CD8-positive, alpha-beta memory T cell (primary cell): ENCODE results near the gene ARL6IP5. TPM values are rescaled to one million over a fixed set of nuclear protein-coding genes. Genes with fewer than 3 reads are reported as not detected.

ENCODE experiments used
- CTCF ChIA-PET: fragments of 350-600 bp; sonication (Branson Sonifier 250); formaldehyde crosslinking; loops from one replicate; lab custom pipeline; 2021; ENCODE audit warnings: antibody characterized with exemption; lab: Charles Lee
- POLR2A ChIA-PET: fragments of 350-600 bp; sonication (Branson Sonifier 250); formaldehyde crosslinking; loops from one replicate; lab custom pipeline; 2021; ENCODE audit warnings: antibody characterized with exemption; lab: Charles Lee
- DNase-seq, 5 donors: peaks; one replicate each; pipeline versions ENCODE4 v3.0.0 to v3.0.0-alpha.2; 2020 to 2022; ENCODE audit warnings: mixed read lengths in 1 of 5
- H3K27ac ChIP-seq: one replicate; pipeline ENCODE4 v1.7.0; 2013; ENCODE audit warnings: low read depth, mild to moderate bottlenecking, low read length, moderate library complexity
- H3K27me3 ChIP-seq: 2 replicates; pipeline ENCODE4 v1.7.0; 2013; ENCODE audit warnings: low read length, mild to moderate bottlenecking; ENCODE audit not compliant: insufficient read depth, poor library complexity, severe bottlenecking
- H3K36me3 ChIP-seq: 2 replicates; pipeline ENCODE4 v1.7.0; 2013; ENCODE audit warnings: mild to moderate bottlenecking, low read length, moderate library complexity; ENCODE audit not compliant: insufficient read depth
- H3K4me1 ChIP-seq: 2 replicates; pipeline ENCODE4 v1.7.0; 2013; ENCODE audit warnings: mild to moderate bottlenecking, low read length, moderate library complexity; ENCODE audit not compliant: insufficient read depth
- H3K4me3 ChIP-seq: 2 replicates; pipeline ENCODE4 v1.7.0; 2013; ENCODE audit warnings: mild to moderate bottlenecking, low read length
- H3K9me3 ChIP-seq: 2 replicates; pipeline ENCODE4 v1.7.0; 2013; ENCODE audit warnings: mild to moderate bottlenecking, low read length
- H3K27ac Mint-ChIP-seq, 8 donors: one replicate each; pipeline ENCODE4 v1.8.0; 2020 to 2021; ENCODE audit warnings: mixed read lengths in 8 of 8, mild to moderate bottlenecking in 6 of 8, inconsistent platforms in 3 of 8, moderate library complexity in 3 of 8
- H3K27me3 Mint-ChIP-seq, 2 donors: one replicate each; pipeline ENCODE4 v1.8.0; 2020 to 2021; ENCODE audit warnings: mixed read lengths in 2 of 2, mild to moderate bottlenecking in 1 of 2, moderate library complexity in 1 of 2
- H3K36me3 Mint-ChIP-seq, 3 donors: one replicate each; pipeline ENCODE4 v1.8.0; 2020 to 2021; ENCODE audit warnings: mixed read lengths in 3 of 3, inconsistent platforms in 1 of 3, mild to moderate bottlenecking in 1 of 3
- H3K4me1 Mint-ChIP-seq, 3 donors: one replicate each; pipeline ENCODE4 v1.8.0; 2020 to 2021; ENCODE audit warnings: mixed read lengths in 3 of 3, inconsistent platforms in 1 of 3, mild to moderate bottlenecking in 1 of 3
- H3K4me3 Mint-ChIP-seq, 7 donors: one replicate each; pipeline ENCODE4 v1.8.0; 2020 to 2021; ENCODE audit warnings: mixed read lengths in 7 of 7, mild to moderate bottlenecking in 6 of 7, moderate library complexity in 4 of 7, inconsistent platforms in 2 of 7
- H3K9me3 Mint-ChIP-seq, 5 donors: one replicate each; pipeline ENCODE4 v1.8.0; 2020 to 2022; ENCODE audit warnings: mixed read lengths in 5 of 5, mild to moderate bottlenecking in 3 of 5, moderate library complexity in 2 of 5, inconsistent platforms in 1 of 5
- polyA plus RNA-seq: library from polyadenylated mRNA; unstranded; fragments of 300-500 nt; fragmentation: Illumina TruSeq; gene quantifications from one replicate; pipeline ENCODE4 v1.2.3, GENCODE V29; 2021
- total RNA-seq, 2 experiments: library from RNA; stranded (reverse); gene quantifications; one replicate each; pipeline ENCODE4 v1.2.3, GENCODE V29; 2021

ARL6IP5 gene
- total and polyA plus RNA-seq, 3 experiments from 2014 or later: 121 to 425 (median 124) TPM

GRCh38 chr3:69119138-69119537 lies 34.4 kb downstream of the ARL6IP5 start:
- Histone ChIP-seq H3K27me3 (no peaks in the 10 kb centered on the region), H3K4me1 (no peaks in the 10 kb centered on the region), H3K36me3 (no peaks in the 10 kb centered on the region), H3K4me3 (no peak overlapping the region), H3K27ac (no peak overlapping the region), H3K9me3 (no peaks in the 10 kb centered on the region)
- no peak overlapping the region for H3K27ac Mint-ChIP-seq
- peaks cover 0 to 4% of the 10 kb centered on the region in 2 donors for H3K27me3 Mint-ChIP-seq
- POLR2A ChIA-PET: no interaction called here
- no peak overlapping the region for H3K4me3 Mint-ChIP-seq
- no peak for DNase-seq
- peaks cover 4 to 7% (median 7%) of the 10 kb centered on the region in 3 donors for H3K4me1 Mint-ChIP-seq
- H3K9me3 Mint-ChIP-seq: no peaks in the 10 kb centered on the region
- CTCF ChIA-PET: interaction anchor here (0.7 to 2.6 kb wide), 6 partner anchors 10 to 187 kb away, joined by 3 to 17 read pairs (median 6); no protein-coding TSS in a partner anchor
- peaks cover 0 to 2% (median 0%) of the 10 kb centered on the region in 3 donors for H3K36me3 Mint-ChIP-seq

GRCh38 chr3:69119681-69120080 lies 34.9 kb downstream of the ARL6IP5 start:
- Mint-ChIP-seq H3K9me3 (no peaks in the 10 kb centered on the region), H3K4me1 (peaks cover 4 to 7% (median 7%) of the 10 kb centered on the region in 3 donors), H3K27me3 (peaks cover 0 to 4% of the 10 kb centered on the region in 2 donors), H3K27ac (no peak overlapping the region), H3K4me3 (no peak overlapping the region), H3K36me3 (peaks cover 0 to 2% (median 0%) of the 10 kb centered on the region in 3 donors)
- Histone ChIP-seq H3K4me3 (no peak overlapping the region), H3K27ac (no peak overlapping the region), H3K4me1 (no peaks in the 10 kb centered on the region), H3K9me3 (no peaks in the 10 kb centered on the region), H3K27me3 (no peaks in the 10 kb centered on the region), H3K36me3 (no peaks in the 10 kb centered on the region)
- DNase-seq: no peak
- CTCF ChIA-PET: interaction anchor here (0.7 to 2.6 kb wide), 9 partner anchors 9 to 189 kb away, joined by 3 to 17 read pairs (median 4); no protein-coding TSS in a partner anchor
- POLR2A ChIA-PET: no interaction called here

GRCh38 chr3:69120879-69121464 lies 36.2 kb downstream of the ARL6IP5 start:
- Histone ChIP-seq H3K4me1 (no peaks in the 10 kb centered on the region), H3K4me3 (no peak overlapping the region), H3K36me3 (no peaks in the 10 kb centered on the region), H3K27ac (no peak overlapping the region), H3K27me3 (no peaks in the 10 kb centered on the region), H3K9me3 (no peaks in the 10 kb centered on the region)
- H3K4me1 Mint-ChIP-seq: peaks cover 4 to 7% (median 7%) of the 10 kb centered on the region in 3 donors
- peak; percentile 68 to 85 (median 71) for DNase-seq
- H3K9me3 Mint-ChIP-seq: no peaks in the 10 kb centered on the region
- ChIA-PET CTCF (interaction anchor here (0.8 to 2.6 kb wide), 23 partner anchors 8 to 296 kb away, joined by 3 to 17 read pairs (median 4); no protein-coding TSS in a partner anchor), POLR2A (interaction anchor here (0.6 to 0.7 kb wide), 2 partner anchors 26 to 94 kb away, joined by 3 to 5 read pairs; no protein-coding TSS in a partner anchor)
- peaks cover 0 to 2% (median 0%) of the 10 kb centered on the region in 3 donors for H3K36me3 Mint-ChIP-seq
- H3K4me3 Mint-ChIP-seq: no peak overlapping the region
- peaks cover 0 to 4% of the 10 kb centered on the region in 2 donors for H3K27me3 Mint-ChIP-seq
- H3K27ac Mint-ChIP-seq: no peak overlapping the region

- no peaks in the 10 kb centered on the region for H3K9me3 ChIP-seq
- no peak overlapping the region for H3K4me3 ChIP-seq
- Mint-ChIP-seq H3K9me3 (no peaks in the 10 kb centered on the region), H3K4me3 (no peak overlapping the region), H3K27ac (no peak overlapping the region), H3K4me1 (peaks cover 4 to 7% (median 7%) of the 10 kb centered on the region in 3 donors), H3K36me3 (peaks cover 0 to 2% (median 0%) of the 10 kb centered on the region in 3 donors), H3K27me3 (peaks cover 0 to 4% of the 10 kb centered on the region in 2 donors)
- H3K36me3 ChIP-seq: no peaks in the 10 kb centered on the region
- no peak for DNase-seq
- CTCF ChIA-PET: interaction anchor here (0.8 to 2.6 kb wide), 21 partner anchors 8 to 296 kb away, joined by 3 to 17 read pairs (median 4); no protein-coding TSS in a partner anchor
- no peak overlapping the region for H3K27ac ChIP-seq
- H3K27me3 ChIP-seq: no peaks in the 10 kb centered on the region
- POLR2A ChIA-PET: interaction anchor here (0.7 kb wide), 1 partner anchor 27 kb away, joined by 5 read pairs; no protein-coding TSS in a partner anchor
- no peaks in the 10 kb centered on the region for H3K4me1 ChIP-seq
Observed at GRCh38 chr3:69121513-69121912, 36.8 kb downstream of the ARL6IP5 start.

- H3K27me3 ChIP-seq: no peaks in the 10 kb centered on the region
- POLR2A ChIA-PET: no interaction called here
- CTCF ChIA-PET: interaction anchor here (0.8 to 2.5 kb wide), 11 partner anchors 12 to 295 kb away, joined by 3 to 17 read pairs (median 4); no protein-coding TSS in a partner anchor
- H3K4me1 ChIP-seq: no peaks in the 10 kb centered on the region
- Mint-ChIP-seq H3K27ac (peak overlapping the region in 1 of 8 donors; percentile 68), H3K27me3 (peaks cover 0 to 4% of the 10 kb centered on the region in 2 donors), H3K4me1 (peaks cover 4 to 7% (median 7%) of the 10 kb centered on the region in 3 donors), H3K4me3 (no peak overlapping the region), H3K36me3 (peaks cover 0 to 2% (median 0%) of the 10 kb centered on the region in 3 donors), H3K9me3 (no peaks in the 10 kb centered on the region)
- DNase-seq: no peak
- H3K4me3 ChIP-seq: no peak overlapping the region
- no peak overlapping the region for H3K27ac ChIP-seq
- H3K36me3 ChIP-seq: no peaks in the 10 kb centered on the region
- no peaks in the 10 kb centered on the region for H3K9me3 ChIP-seq
Observed at GRCh38 chr3:69121950-69122349, 37.2 kb downstream of the ARL6IP5 start.

- CTCF ChIA-PET: no interaction called here
- no peaks in the 10 kb centered on the region for H3K9me3 ChIP-seq
- Mint-ChIP-seq H3K27ac (peak within 1 kb of the TSS in 1 of 8 donors; percentile 68), H3K9me3 (no peaks in the 10 kb centered on the region), H3K4me1 (peaks cover 4 to 7% (median 7%) of the 10 kb centered on the region in 3 donors), H3K27me3 (peaks cover 0 to 4% of the 10 kb centered on the region in 2 donors), H3K36me3 (peaks cover 0 to 2% (median 0%) of the 10 kb centered on the region in 3 donors), H3K4me3 (no peak within 1 kb of the TSS)
- no peaks in the 10 kb centered on the region for H3K36me3 ChIP-seq
- H3K27me3 ChIP-seq: no peaks in the 10 kb centered on the region
- POLR2A ChIA-PET: no interaction called here
- no peak for DNase-seq
- no peak within 1 kb of the TSS for H3K4me3 ChIP-seq
- no peaks in the 10 kb centered on the region for H3K4me1 ChIP-seq
- no peak within 1 kb of the TSS for H3K27ac ChIP-seq
Observed at GRCh38 chr3:69122403-69122802, 37.7 kb downstream of the ARL6IP5 start, which contains the start of gene LMOD3. LMOD3 (minus strand) TSS chr3:69122595; CDS start chr3:69122386, 209 bp downstream.

- no peaks in the 10 kb centered on the region for H3K36me3 ChIP-seq
- H3K27me3 ChIP-seq: no peaks in the 10 kb centered on the region
- no peaks in the 10 kb centered on the region for H3K36me3 Mint-ChIP-seq
- peaks cover 0 to under 1% (median under 1%) of the 10 kb centered on the region in 3 donors for H3K4me1 Mint-ChIP-seq
- CTCF ChIA-PET: interaction anchor here (1.4 kb wide), 1 partner anchor 180 kb away, joined by 5 read pairs; no protein-coding TSS in a partner anchor
- no peak overlapping the region for H3K4me3 ChIP-seq
- no peak overlapping the region for H3K27ac ChIP-seq
- POLR2A ChIA-PET: no interaction called here
- H3K9me3 Mint-ChIP-seq: no peaks in the 10 kb centered on the region
- no peaks in the 10 kb centered on the region for H3K4me1 ChIP-seq
- no peak overlapping the region for H3K27ac Mint-ChIP-seq
- no peak for DNase-seq
- no peaks in the 10 kb centered on the region for H3K9me3 ChIP-seq
- H3K4me3 Mint-ChIP-seq: no peak overlapping the region
- H3K27me3 Mint-ChIP-seq: peaks cover 0 to 4% of the 10 kb centered on the region in 2 donors
Observed at GRCh38 chr3:69126216-69126615, 41.5 kb downstream of the ARL6IP5 start.

- Mint-ChIP-seq H3K27ac (peak overlapping the region in 1 of 8 donors; percentile 51), H3K27me3 (peaks cover 0 to 4% of the 10 kb centered on the region in 2 donors), H3K4me1 (no peaks in the 10 kb centered on the region), H3K9me3 (no peaks in the 10 kb centered on the region), H3K4me3 (no peak overlapping the region), H3K36me3 (no peaks in the 10 kb centered on the region)
- no peaks in the 10 kb centered on the region for H3K36me3 ChIP-seq
- POLR2A ChIA-PET: no interaction called here
- no peak overlapping the region for H3K27ac ChIP-seq
- H3K9me3 ChIP-seq: no peaks in the 10 kb centered on the region
- CTCF ChIA-PET: interaction anchor here (1.3 kb wide), 1 partner anchor 9 kb away, joined by 5 read pairs; no protein-coding TSS in a partner anchor
- H3K4me1 ChIP-seq: no peaks in the 10 kb centered on the region
- no peak overlapping the region for H3K4me3 ChIP-seq
- DNase-seq: no peak
- no peaks in the 10 kb centered on the region for H3K27me3 ChIP-seq
Observed at GRCh38 chr3:69126999-69127398, 42.3 kb downstream of the ARL6IP5 start.
